Endothelial cell of umbilical vein (primary cell): Measurements from ENCODE around the gene CREB3. TPM values are rescaled to one million over a fixed set of nuclear protein-coding genes. Genes with fewer than 3 reads are reported as not detected.

Experiments
- BruUV-seq: library from RNA; stranded (reverse); fragments of 400-500 nt; replicated peaks from 2 replicates; lab custom pipeline; 2021; lab: Mats Ljungman, UMichigan
- CTCF ChIA-PET: fragments of 300-600, 350-600 bp; sonication (Branson Sonifier 250); formaldehyde crosslinking; loops from one replicate; lab custom pipeline; 2021; ENCODE audit warnings: antibody characterized with exemption, inconsistent platforms; lab: Charles Lee
- POLR2A ChIA-PET: fragments of 300-600, 350-600 bp; sonication (Branson Sonifier 250); formaldehyde crosslinking; loops from one replicate; lab custom pipeline; 2021; ENCODE audit warnings: antibody characterized with exemption, inconsistent platforms; lab: Charles Lee
- DNase-seq: peaks from one replicate; pipeline ENCODE4 v3.0.0-alpha.2; 2011; ENCODE audit warnings: low read depth, low spot score
- FAIRE-seq: peaks from 2 replicates; lab custom pipeline; 2011; peaks lifted over from hg19 to GRCh38; lab: Jason Lieb, UNC
- H2AFZ ChIP-seq: 2 replicates; pipeline ENCODE4 v1.6.0; 2012; ENCODE audit warnings: low read depth, low read length, control low read depth, inconsistent platforms
- H3K27ac ChIP-seq: 2 replicates; pipeline ENCODE4 v1.5.1; 2011; ENCODE audit warnings: low read depth, mild to moderate bottlenecking, control low read depth, low read length, moderate library complexity; ENCODE audit not compliant: insufficient read depth
- H3K27me3 ChIP-seq, 2 experiments: 2 replicates each; pipeline versions ENCODE4 v1.6.0 to v1.6.1; 2011; ENCODE audit warnings: low read length in 2 of 2, mixed read lengths in 1 of 2; ENCODE audit not compliant: control insufficient read depth in 2 of 2, insufficient read depth in 2 of 2
- H3K36me3 ChIP-seq, 2 experiments: 2 replicates in 1 of 2; 3 replicates in 1 of 2; pipeline ENCODE4 v1.5.1; 2011; ENCODE audit warnings: low read length in 2 of 2, mild to moderate bottlenecking in 1 of 2, moderate library complexity in 1 of 2; ENCODE audit not compliant: control insufficient read depth in 2 of 2, insufficient read depth in 2 of 2; ENCODE audit errors: extremely low read depth in 1 of 2
- H3K4me1 ChIP-seq: 3 replicates; pipeline ENCODE4 v1.5.1; 2011; ENCODE audit warnings: mild to moderate bottlenecking, low read length; ENCODE audit not compliant: control insufficient read depth, insufficient read depth; ENCODE audit errors: extremely low read depth
- H3K4me2 ChIP-seq: 2 replicates; pipeline ENCODE4 v1.6.1; 2011; ENCODE audit warnings: low read length, control low read depth, mixed read lengths; ENCODE audit not compliant: insufficient read depth
- H3K4me3 ChIP-seq, 3 experiments: fragments of 200-600 bp in 1 of 3; sonication (generic), shearing (Covaris generic) in 1 of 3; replicated peaks in 1 of 3; 2 replicates each; pipeline ENCODE4 v1.5.1; 2011 to 2016; ENCODE audit warnings: control low read depth in 3 of 3, low read length in 3 of 3, mild to moderate bottlenecking in 2 of 3, inconsistent platforms in 1 of 3, low read depth in 1 of 3, moderate library complexity in 1 of 3; ENCODE audit not compliant: insufficient read depth in 1 of 3
- H3K79me2 ChIP-seq: 2 replicates; pipeline ENCODE4 v1.6.0; 2012; ENCODE audit warnings: low read length, inconsistent platforms; ENCODE audit not compliant: control insufficient read depth, insufficient read depth
- H3K9ac ChIP-seq: replicated peaks from 2 replicates; pipeline ENCODE3; 2011; ENCODE audit warnings: low read length, control low read depth; ENCODE audit not compliant: insufficient read depth; ENCODE audit errors: extremely low read depth
- H3K9me1 ChIP-seq: replicated peaks from 3 replicates; pipeline ENCODE4 v1.6.0; 2011; ENCODE audit warnings: mild to moderate bottlenecking, low read length; ENCODE audit not compliant: control insufficient read depth, insufficient read depth; ENCODE audit errors: extremely low read depth
- H3K9me3 ChIP-seq: replicated peaks from 2 replicates; pipeline ENCODE4 v1.5.1; 2012; ENCODE audit warnings: low read length, inconsistent platforms; ENCODE audit not compliant: control insufficient read depth, insufficient read depth
- H4K20me1 ChIP-seq: replicated peaks from 2 replicates; pipeline ENCODE3; 2011; ENCODE audit warnings: mild to moderate bottlenecking, low read length; ENCODE audit not compliant: control insufficient read depth, insufficient read depth; ENCODE audit errors: extremely low read depth
- EZH2 ChIP-seq: IDR thresholded peaks from 2 replicates; pipeline ENCODE4 v1.6.1; 2012; ENCODE audit warnings: borderline replicate concordance, low read depth, mild to moderate bottlenecking, moderate library complexity, low read length, inconsistent platforms; ENCODE audit not compliant: severe bottlenecking
- FOS ChIP-seq: IDR thresholded peaks from 2 replicates; pipeline ENCODE4 v1.6.1; 2011; ENCODE audit warnings: mild to moderate bottlenecking, low read length, moderate library complexity, borderline replicate concordance; ENCODE audit not compliant: insufficient read depth
- GATA2 ChIP-seq: IDR thresholded peaks from 2 replicates; pipeline ENCODE4 v1.7.0; 2011; ENCODE audit warnings: low read depth, mild to moderate bottlenecking, moderate library complexity, mixed read lengths, low read length; ENCODE audit not compliant: insufficient read length, insufficient read depth
- JUN ChIP-seq: IDR thresholded peaks from 2 replicates; pipeline ENCODE4 v1.6.1; 2011; ENCODE audit warnings: borderline replicate concordance, low read depth; ENCODE audit not compliant: insufficient read length, insufficient read depth
- MYC ChIP-seq: IDR thresholded peaks from one replicate; pipeline ENCODE4 v1.6.1; 2011; ENCODE audit warnings: mild to moderate bottlenecking, low read depth, low read length
- POLR2A ChIP-seq: IDR thresholded peaks from 2 replicates; pipeline ENCODE4 v1.6.1; 2012; ENCODE audit warnings: low read depth, mild to moderate bottlenecking, control low read depth, low read length
- POLR2AphosphoS5 ChIP-seq: IDR thresholded peaks from 2 replicates; pipeline ENCODE4 v1.6.1; 2012; ENCODE audit warnings: low read depth, mild to moderate bottlenecking, control low read depth, low read length, moderate library complexity; ENCODE audit not compliant: insufficient read depth
- dilution Hi-C: fragments of 300-500 bp; cut with MboI; formaldehyde crosslinking; loops from one replicate; pipeline ENCODE4 v1.15.0; 2019; ENCODE audit warnings: low sequenced_read_pairs; ENCODE audit not compliant: extremely low pct_ligation_motif_present
- intact Hi-C: fragments of 100-400 bp; cut with micrococcal nuclease; formaldehyde crosslinking; loops from one replicate; pipeline ENCODE4 v1.10.0; 2022
- polyA plus RNA-seq, 4 experiments: library from polyadenylated mRNA; depleted of rRNA in 3 of 4; stranded (reverse) in 3 of 4; unstranded in 1 of 4; fragments of >200 nt; gene quantifications; 2 replicates each; pipeline versions ENCODE4 v1.2.1 to v1.2.3, GENCODE V29; 2011 to 2012; ENCODE audit warnings: missing spikeins in 1 of 4
- total RNA-seq: library from RNA; stranded (reverse); gene quantifications from 2 replicates; pipeline ENCODE4 v1.2.3, GENCODE V29; 2021
- TF ChIP-seq, protein P1 (sequence below), 2 donors: IDR thresholded peaks; 1 replicate in 1 of 2; 2 replicates in 1 of 2; pipeline ENCODE4 v1.5.1; 2011; ENCODE audit warnings: low read length in 2 of 2, mild to moderate bottlenecking in 2 of 2, moderate library complexity in 2 of 2, control low read depth in 1 of 2, inconsistent platforms in 1 of 2, low read depth in 1 of 2; ENCODE audit not compliant: insufficient read depth in 1 of 2; ENCODE audit errors: extremely low read depth in 1 of 2
- TF ChIP-seq, protein P2 (sequence below): IDR thresholded peaks from 2 replicates; pipeline ENCODE4 v1.6.1; 2011; ENCODE audit not compliant: insufficient read depth, insufficient read length

The CREB3 gene
- total and polyA plus RNA-seq, 2 donors (not counting 3 experiments of a cell fraction or from before 2014, with no cell fraction given), result 39.8 to 52.1 TPM

GRCh38 chr9:35690294-35690613 is 42.2 kb upstream of the CREB3 start:
- BruUV-seq, result no TSS peak
- Histone ChIP-seq H4K20me1 (no peaks in the 10 kb centered on the region), H3K79me2 (peaks cover 36% of the 10 kb centered on the region), H3K9me1 (no peaks in the 10 kb centered on the region), H2AFZ (peak overlapping the region; percentile 84), H3K27me3 (no peaks in the 10 kb centered on the region), H3K9me3 (no peaks in the 10 kb centered on the region), H3K4me3 (peak overlapping the region; percentile 66 to 82 (median 70)), H3K4me1 (peaks cover 28% of the 10 kb centered on the region), H3K36me3 (peaks cover 2 to 6% of the 10 kb centered on the region in 2 experiments), H3K9ac (peak overlapping the region; percentile 68), H3K27ac (peak overlapping the region; percentile 41), H3K4me2 (peak overlapping the region; percentile 84)
- ChIA-PET CTCF (interaction anchor here (0.6 to 13.5 kb wide), 8 partner anchors 15 to 100 kb away, joined by 3 to 227 read pairs (median 4); partner anchors contain the start of genes ARHGEF39, CCDC107 and RMRP), POLR2A (interaction anchor here (0.7 to 1.7 kb wide), 7 partner anchors 10 to 37 kb away, joined by 3 to 7 read pairs (median 4); partner anchors contain the start of gene ARHGEF39)
- dilution Hi-C loops, result no loop called here
- FAIRE-seq (peak; percentile 28), DNase-seq (no peak)
- intact Hi-C loops, result loop anchor here (2.0 kb wide), 1 partner anchor 43 kb away; the partner anchor contains the start of genes CREB3 and TLN1
- peak; percentile 3 for TF ChIP-seq POLR2A
- no peak for TF ChIP-seq JUN
- TF ChIP-seq, protein P1, sequence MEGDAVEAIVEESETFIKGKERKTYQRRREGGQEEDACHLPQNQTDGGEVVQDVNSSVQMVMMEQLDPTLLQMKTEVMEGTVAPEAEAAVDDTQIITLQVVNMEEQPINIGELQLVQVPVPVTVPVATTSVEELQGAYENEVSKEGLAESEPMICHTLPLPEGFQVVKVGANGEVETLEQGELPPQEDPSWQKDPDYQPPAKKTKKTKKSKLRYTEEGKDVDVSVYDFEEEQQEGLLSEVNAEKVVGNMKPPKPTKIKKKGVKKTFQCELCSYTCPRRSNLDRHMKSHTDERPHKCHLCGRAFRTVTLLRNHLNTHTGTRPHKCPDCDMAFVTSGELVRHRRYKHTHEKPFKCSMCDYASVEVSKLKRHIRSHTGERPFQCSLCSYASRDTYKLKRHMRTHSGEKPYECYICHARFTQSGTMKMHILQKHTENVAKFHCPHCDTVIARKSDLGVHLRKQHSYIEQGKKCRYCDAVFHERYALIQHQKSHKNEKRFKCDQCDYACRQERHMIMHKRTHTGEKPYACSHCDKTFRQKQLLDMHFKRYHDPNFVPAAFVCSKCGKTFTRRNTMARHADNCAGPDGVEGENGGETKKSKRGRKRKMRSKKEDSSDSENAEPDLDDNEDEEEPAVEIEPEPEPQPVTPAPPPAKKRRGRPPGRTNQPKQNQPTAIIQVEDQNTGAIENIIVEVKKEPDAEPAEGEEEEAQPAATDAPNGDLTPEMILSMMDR (IDR thresholded peaks at IDR 0.05; ENCODE audit: extremely low read depth in 1 of 2, insufficient read depth in 1 of 2, low read depth in 1 of 2, low read length in 2 of 2), result no peak

DNA sequence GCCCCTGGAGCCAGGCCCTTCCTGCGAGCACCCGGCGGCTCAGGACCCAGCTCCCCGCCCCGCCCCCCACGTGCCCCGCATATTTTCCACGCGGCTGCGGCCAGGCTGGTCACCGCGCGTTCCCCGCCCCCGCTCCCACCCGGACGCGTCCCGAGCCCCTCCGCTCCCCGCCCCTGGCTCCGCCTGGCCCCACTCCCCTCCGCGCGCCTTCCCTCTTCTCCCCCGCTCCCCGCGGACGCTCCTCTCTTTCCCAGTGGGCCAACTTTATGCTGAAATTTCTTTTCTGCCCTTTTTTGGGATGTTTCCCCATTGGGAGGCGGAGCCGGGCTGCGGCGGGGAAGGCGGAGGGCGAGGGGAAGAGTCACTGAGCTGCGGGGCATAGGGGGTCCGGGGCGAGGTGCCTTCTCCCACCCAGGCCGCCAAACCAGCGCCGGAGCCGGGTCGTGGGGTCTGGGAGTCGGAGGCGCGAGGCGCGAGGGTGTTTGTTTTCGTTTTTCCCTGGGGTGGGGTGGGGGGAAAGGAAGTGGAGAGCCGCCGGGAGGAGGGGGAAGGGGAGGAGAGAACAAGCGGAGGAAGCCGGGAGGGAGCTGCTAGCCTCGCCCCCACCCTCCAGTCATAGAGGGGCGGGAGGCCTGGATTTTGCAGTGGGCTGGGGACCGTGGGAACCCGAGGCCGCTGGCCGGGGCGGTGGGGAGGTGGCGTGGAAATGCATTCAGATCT is 41.7 kb upstream of the CREB3 start:
- H3K4me2 ChIP-seq, result peak overlapping the region; percentile 84
- intact Hi-C loops, result loop anchor here (2.0 kb wide), 1 partner anchor 42 kb away; the partner anchor contains the start of genes CREB3 and TLN1
- ChIA-PET POLR2A (interaction anchor here (0.7 to 1.7 kb wide), 8 partner anchors 11 to 37 kb away, joined by 3 to 7 read pairs (median 4); partner anchors contain the start of gene ARHGEF39), CTCF (interaction anchor here (0.6 to 13.5 kb wide), 8 partner anchors 15 to 99 kb away, joined by 3 to 227 read pairs (median 4); partner anchors contain the start of genes ARHGEF39, CCDC107 and RMRP)
- no peaks in the 10 kb centered on the region for H4K20me1 ChIP-seq
- peak; percentile 72 for DNase-seq
- dilution Hi-C loops, result no loop called here
- no TSS peak for BruUV-seq
- peak overlapping the region; percentile 45 for H2AFZ ChIP-seq
- peak overlapping the region; percentile 68 for H3K9ac ChIP-seq
- TF ChIP-seq MYC, result no peak
- TF ChIP-seq POLR2AphosphoS5, result no peak
- no peak for TF ChIP-seq GATA2
- TF ChIP-seq FOS, result no peak
- TF ChIP-seq POLR2A, result peak; percentile 65
- no peak for TF ChIP-seq EZH2
- TF ChIP-seq, protein P2, sequence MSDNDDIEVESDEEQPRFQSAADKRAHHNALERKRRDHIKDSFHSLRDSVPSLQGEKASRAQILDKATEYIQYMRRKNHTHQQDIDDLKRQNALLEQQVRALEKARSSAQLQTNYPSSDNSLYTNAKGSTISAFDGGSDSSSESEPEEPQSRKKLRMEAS, result no peak
- peak overlapping the region; percentile 45 for H3K27ac ChIP-seq
- peak overlapping the region; percentile 66 to 82 (median 70) for H3K4me3 ChIP-seq
- no peaks in the 10 kb centered on the region for H3K9me1 ChIP-seq
- peaks cover 28% of the 10 kb centered on the region for H3K4me1 ChIP-seq
- H3K36me3 ChIP-seq, result peaks cover 3% of the 10 kb centered on the region in 2 experiments
- FAIRE-seq, result peak; percentile 89
- no peaks in the 10 kb centered on the region for H3K9me3 ChIP-seq
- no peaks in the 10 kb centered on the region for H3K27me3 ChIP-seq
- peaks cover 36% of the 10 kb centered on the region for H3K79me2 ChIP-seq
